Retina (tissue), 1 donor: ENCODE data around the gene F7.
"Not testable (repeated sequence)": the region's sequence is repeated elsewhere in the genome, so short reads cannot be mapped to it uniquely, and the experiment has no call there.

Experiments
- DNase-seq: peaks from one replicate; pipeline ENCODE4 v3.0.0-alpha.2; 2016

Gene F7

GRCh38 chr13:113157206-113157928 is 51.8 kb downstream of the F7 start:
- DNase-seq, result no peak

GRCh38 chr13:113157929-113158747 is 52.5 kb downstream of the F7 start, which contains the start of gene PROZ:
Gene PROZ, plus strand, starts transcription at chr13:113158648. Its CDS starts 13 bp downstream, at chr13:113158661.
- DNase-seq, result no peak

GRCh38 chr13:113158946-113159345 is 53.4 kb downstream of the F7 start:
- DNase-seq, result no peak

GRCh38 chr13:113159701-113160100 is 54.1 kb downstream of the F7 start:
- DNase-seq, result no peak

GRCh38 chr13:113160983-113161382 is 55.4 kb downstream of the F7 start:
- DNase-seq, result no peak

- no peak for DNase-seq
Measured at GRCh38 chr13:113161433-113161832, 55.8 kb downstream of the F7 start.

GRCh38 chr13:113161975-113162374 is 56.4 kb downstream of the F7 start:
- not testable (repeated sequence) for DNase-seq

GRCh38 chr13:113162783-113163685 is 57.4 kb downstream of the F7 start:
- peak; percentile 31 for DNase-seq

GRCh38 chr13:113164492-113164891 is 58.9 kb downstream of the F7 start:
- DNase-seq, result no peak

- no peak for DNase-seq
Measured at GRCh38 chr13:113166266-113166665, 60.7 kb downstream of the F7 start.

GRCh38 chr13:113166681-113167080 is 61.1 kb downstream of the F7 start:
- no peak for DNase-seq

- no peak for DNase-seq
Measured at GRCh38 chr13:113167155-113167554, 61.6 kb downstream of the F7 start.

GRCh38 chr13:113167575-113167974 is 62.0 kb downstream of the F7 start:
- no peak for DNase-seq

- no peak for DNase-seq
Measured at GRCh38 chr13:113168211-113168610, 62.6 kb downstream of the F7 start.

- DNase-seq, result no peak
Measured at GRCh38 chr13:113169277-113170272, 64.0 kb downstream of the F7 start.
